Parathyroid adenoma (tissue), 2 donors: ENCODE results near the gene VWA1.

ENCODE experiments used
- H2AFZ ChIP-seq: fragments of 300-600 bp; sonication (generic); one replicate; pipeline ENCODE4 v1.7.0; 2017; ENCODE audit warnings: antibody characterized with exemption, mild to moderate bottlenecking
- H3K27ac ChIP-seq: fragments of 300-600 bp; sonication (generic); one replicate; pipeline ENCODE4 v1.7.0; 2017
- H3K27me3 ChIP-seq: fragments of 300-600 bp; sonication (generic); one replicate; pipeline ENCODE4 v1.7.0; 2017; ENCODE audit warnings: low read length; ENCODE audit not compliant: control insufficient read depth, insufficient read depth
- H3K36me3 ChIP-seq: fragments of 300-600 bp; sonication (generic); one replicate; pipeline ENCODE4 v1.7.0; 2017; ENCODE audit warnings: low read length; ENCODE audit not compliant: control insufficient read depth, insufficient read depth
- H3K4me1 ChIP-seq: fragments of 300-600 bp; sonication (generic); one replicate; pipeline ENCODE4 v1.7.0; 2017; ENCODE audit warnings: control low read depth
- H3K4me2 ChIP-seq: fragments of 300-600 bp; sonication (generic); one replicate; pipeline ENCODE4 v1.7.0; 2017; ENCODE audit warnings: low read length
- H3K4me3 ChIP-seq: fragments of 300-600 bp; sonication (generic); one replicate; pipeline ENCODE4 v1.7.0; 2017; ENCODE audit warnings: low read depth, low read length
- H3K79me2 ChIP-seq: fragments of 300-600 bp; sonication (generic); one replicate; pipeline ENCODE4 v1.7.0; 2017; ENCODE audit warnings: control low read depth
- H3K9ac ChIP-seq: fragments of 300-600 bp; sonication (generic); one replicate; pipeline ENCODE4 v1.7.0; 2017; ENCODE audit warnings: mild to moderate bottlenecking
- H3K9me3 ChIP-seq: fragments of 300-600 bp; sonication (generic); one replicate; pipeline ENCODE4 v1.7.0; 2017; ENCODE audit warnings: low read length; ENCODE audit not compliant: control insufficient read depth
- TF ChIP-seq, protein P1 (sequence below): fragments of 300-600 bp; sonication (generic); IDR thresholded peaks from one replicate; pipeline ENCODE4 v1.7.0; 2017; ENCODE audit warnings: antibody characterized with exemption, mild to moderate bottlenecking
- donor health status: primary hyperparathyroidism.

The VWA1 gene

GRCh38 chr1:1390675-1391074 lies 44.8 kb upstream of the VWA1 start:
- Histone ChIP-seq H3K27me3 (no peaks in the 10 kb centered on the region), H3K79me2 (peaks cover 4% of the 10 kb centered on the region), H2AFZ (no peak overlapping the region), H3K9ac (no peak overlapping the region), H3K4me2 (no peak overlapping the region), H3K36me3 (no peaks in the 10 kb centered on the region), H3K4me1 (no peaks in the 10 kb centered on the region), H3K4me3 (no peak overlapping the region), H3K27ac (no peak overlapping the region), H3K9me3 (no peaks in the 10 kb centered on the region)
- TF ChIP-seq, protein P1, sequence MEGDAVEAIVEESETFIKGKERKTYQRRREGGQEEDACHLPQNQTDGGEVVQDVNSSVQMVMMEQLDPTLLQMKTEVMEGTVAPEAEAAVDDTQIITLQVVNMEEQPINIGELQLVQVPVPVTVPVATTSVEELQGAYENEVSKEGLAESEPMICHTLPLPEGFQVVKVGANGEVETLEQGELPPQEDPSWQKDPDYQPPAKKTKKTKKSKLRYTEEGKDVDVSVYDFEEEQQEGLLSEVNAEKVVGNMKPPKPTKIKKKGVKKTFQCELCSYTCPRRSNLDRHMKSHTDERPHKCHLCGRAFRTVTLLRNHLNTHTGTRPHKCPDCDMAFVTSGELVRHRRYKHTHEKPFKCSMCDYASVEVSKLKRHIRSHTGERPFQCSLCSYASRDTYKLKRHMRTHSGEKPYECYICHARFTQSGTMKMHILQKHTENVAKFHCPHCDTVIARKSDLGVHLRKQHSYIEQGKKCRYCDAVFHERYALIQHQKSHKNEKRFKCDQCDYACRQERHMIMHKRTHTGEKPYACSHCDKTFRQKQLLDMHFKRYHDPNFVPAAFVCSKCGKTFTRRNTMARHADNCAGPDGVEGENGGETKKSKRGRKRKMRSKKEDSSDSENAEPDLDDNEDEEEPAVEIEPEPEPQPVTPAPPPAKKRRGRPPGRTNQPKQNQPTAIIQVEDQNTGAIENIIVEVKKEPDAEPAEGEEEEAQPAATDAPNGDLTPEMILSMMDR = no peak

DNA sequence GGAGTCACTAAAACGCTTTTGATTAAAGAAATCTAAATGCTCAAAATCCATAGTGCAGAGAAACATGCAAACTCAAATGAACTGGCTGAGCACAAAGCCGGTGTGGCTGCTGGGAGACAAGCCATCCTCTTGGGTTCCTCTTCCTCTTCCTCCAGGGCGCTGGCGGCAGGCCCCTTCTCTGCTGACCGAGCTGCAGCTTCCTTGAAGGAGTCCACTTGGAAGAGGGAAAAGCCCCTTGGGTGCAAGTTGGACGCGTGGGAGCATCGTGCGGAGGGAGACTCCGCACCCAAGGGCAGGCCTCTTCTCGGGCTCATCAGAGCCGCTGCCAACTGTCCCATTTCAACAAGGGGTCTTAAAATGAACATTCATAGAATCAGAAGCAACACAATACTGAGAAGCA lies 44.3 kb upstream of the VWA1 start:
- Histone ChIP-seq H3K27ac (no peak overlapping the region), H3K79me2 (peaks cover 4% of the 10 kb centered on the region), H3K4me1 (no peaks in the 10 kb centered on the region), H3K36me3 (no peaks in the 10 kb centered on the region), H3K4me2 (no peak overlapping the region), H3K9ac (no peak overlapping the region), H3K27me3 (no peaks in the 10 kb centered on the region), H2AFZ (no peak overlapping the region), H3K9me3 (no peaks in the 10 kb centered on the region), H3K4me3 (no peak overlapping the region)
- TF ChIP-seq, protein P1 = no peak

- H3K9me3 ChIP-seq = no peaks in the 10 kb centered on the region
- TF ChIP-seq, protein P1 = no peak
- no peaks in the 10 kb centered on the region for H3K36me3 ChIP-seq
- H3K4me1 ChIP-seq = no peaks in the 10 kb centered on the region
- no peak overlapping the region for H3K4me2 ChIP-seq
- H3K79me2 ChIP-seq = peaks cover 8% of the 10 kb centered on the region
- H3K4me3 ChIP-seq = no peak overlapping the region
- H2AFZ ChIP-seq = no peak overlapping the region
- no peak overlapping the region for H3K9ac ChIP-seq
- no peak overlapping the region for H3K27ac ChIP-seq
- no peaks in the 10 kb centered on the region for H3K27me3 ChIP-seq
Observed at GRCh38 chr1:1393014-1393413, 42.5 kb upstream of the VWA1 start.

DNA sequence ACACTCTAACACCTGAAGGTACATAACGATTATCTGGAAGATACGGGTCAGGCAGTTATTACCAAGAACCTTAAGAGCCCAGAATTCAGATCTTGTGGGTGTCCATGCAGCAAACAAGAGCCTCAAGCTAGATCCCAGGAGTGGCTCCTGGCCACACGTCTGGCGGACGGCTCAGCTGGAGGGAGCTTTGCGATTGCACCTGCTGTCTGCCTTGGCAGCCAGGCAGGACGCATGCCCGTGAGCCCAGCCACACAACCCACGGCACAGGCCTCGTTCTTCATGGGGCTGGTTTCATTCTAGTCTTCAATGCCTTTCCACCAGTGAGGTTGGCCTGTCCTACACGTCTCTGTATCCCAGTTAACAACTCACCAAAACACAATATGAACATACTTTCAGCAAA lies 42.1 kb upstream of the VWA1 start:
- H3K4me3 ChIP-seq = no peak overlapping the region
- H2AFZ ChIP-seq = no peak overlapping the region
- H3K27ac ChIP-seq = no peak overlapping the region
- no peak overlapping the region for H3K9ac ChIP-seq
- H3K79me2 ChIP-seq = peaks cover 10% of the 10 kb centered on the region
- H3K4me2 ChIP-seq = no peak overlapping the region
- TF ChIP-seq, protein P1 = no peak
- H3K36me3 ChIP-seq = no peaks in the 10 kb centered on the region
- H3K4me1 ChIP-seq = no peaks in the 10 kb centered on the region
- no peaks in the 10 kb centered on the region for H3K27me3 ChIP-seq
- H3K9me3 ChIP-seq = no peaks in the 10 kb centered on the region

- H3K27ac ChIP-seq = no peak overlapping the region
- no peak overlapping the region for H3K4me2 ChIP-seq
- H3K4me1 ChIP-seq = no peaks in the 10 kb centered on the region
- peaks cover 10% of the 10 kb centered on the region for H3K79me2 ChIP-seq
- TF ChIP-seq, protein P1 = no peak
- H3K9ac ChIP-seq = no peak overlapping the region
- no peaks in the 10 kb centered on the region for H3K27me3 ChIP-seq
- H3K9me3 ChIP-seq = no peaks in the 10 kb centered on the region
- no peaks in the 10 kb centered on the region for H3K36me3 ChIP-seq
- H2AFZ ChIP-seq = no peak overlapping the region
- no peak overlapping the region for H3K4me3 ChIP-seq
Observed at GRCh38 chr1:1394116-1394515, 41.4 kb upstream of the VWA1 start.
